ENCODE measurements around the gene EDAR. TPM values are rescaled to one million over a fixed set of nuclear protein-coding genes. Genes with fewer than 3 reads are reported as not detected.

EDAR gene
- polyA plus RNA-seq, 1 of the 3 experiments (the other 2 are of a cell fraction) = not detected

- no peak overlapping the region for H3K9ac ChIP-seq
- CTCF ChIA-PET = no interaction called here
- no peaks in the 10 kb centered on the region for H3K9me3 ChIP-seq
- H3K4me2 ChIP-seq = no peak overlapping the region
- H3K36me3 ChIP-seq (replicated peaks in 1 of 2; ENCODE audit: control insufficient read depth in 1 of 2, insufficient read depth in 2 of 2, low read length in 1 of 2) = no peaks in the 10 kb centered on the region
- 74% methylated on average over 10 of the region's 10 CpGs for WGBS (ENCODE audit: low lambda C conversion rate)
- H3K79me2 ChIP-seq (ENCODE audit: insufficient read depth) = no peaks in the 10 kb centered on the region
- H3K4me3 ChIP-seq (ENCODE audit: low read depth in 2 of 2, low read length in 1 of 2) = no peak overlapping the region
- no peak for TF ChIP-seq POLR2AphosphoS5 (IDR thresholded peaks at IDR 0.05; ENCODE audit: low read depth, low read length)
- TF ChIP-seq, protein P1, sequence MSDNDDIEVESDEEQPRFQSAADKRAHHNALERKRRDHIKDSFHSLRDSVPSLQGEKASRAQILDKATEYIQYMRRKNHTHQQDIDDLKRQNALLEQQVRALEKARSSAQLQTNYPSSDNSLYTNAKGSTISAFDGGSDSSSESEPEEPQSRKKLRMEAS (IDR thresholded peaks at IDR 0.05; ENCODE audit: low read depth) = no peak
- no peak for TF ChIP-seq SMC3 (IDR thresholded peaks at IDR 0.05; ENCODE audit: low read depth, low read length)
- TF ChIP-seq FOXJ3 (CRISPR knock-in tag; IDR thresholded peaks at IDR 0.05) = no peak
- TF ChIP-seq SIN3A (IDR thresholded peaks at IDR 0.05; ENCODE audit: borderline replicate concordance, low read depth, low read length) = no peak
- TF ChIP-seq YY1 (IDR thresholded peaks at IDR 0.05; ENCODE audit: low read depth) = no peak
- no peak for TF ChIP-seq RXRA (IDR thresholded peaks at IDR 0.05; ENCODE audit: borderline replicate concordance, low read depth)
- no peak for TF ChIP-seq GATA2 (CRISPR knock-in tag; IDR thresholded peaks at IDR 0.05)
- POLR2A ChIA-PET = no interaction called here
- H4K20me1 ChIP-seq (ENCODE audit: insufficient read depth) = no peaks in the 10 kb centered on the region
- H3K27me3 ChIP-seq (ENCODE audit: insufficient read depth) = peaks cover 15% of the 10 kb centered on the region; the same call in 1 of the 2 replicates
- H3K27ac ChIP-seq (ENCODE audit: low read depth in 2 of 2, low read length in 1 of 2) = no peak overlapping the region
- DNase-seq = no peak
- peaks cover 0 to 20% of the 10 kb centered on the region in 2 experiments; a peak in 3 of 4 replicates for H3K4me1 ChIP-seq (ENCODE audit: control insufficient read depth in 1 of 2, insufficient read depth in 2 of 2, low read depth in 1 of 2, low read length in 1 of 2)
- H3K9me2 ChIP-seq = no peaks in the 10 kb centered on the region
- H3F3A ChIP-seq (replicated peaks; ENCODE audit: insufficient read depth) = no peaks in the 10 kb centered on the region
- no peak overlapping the region for H2AFZ ChIP-seq (ENCODE audit: low read depth)
Measured at GRCh38 chr2:108932736-108933332, 56.2 kb downstream of the EDAR start.

GRCh38 chr2:108931372-108931771, 57.6 kb downstream of the EDAR start:
- Histone ChIP-seq H3K9me3 (no peaks in the 10 kb centered on the region), H2AFZ (ENCODE audit: low read depth) (no peak overlapping the region), H3K27ac (ENCODE audit: low read depth in 2 of 2, low read length in 1 of 2) (no peak overlapping the region), H3K9ac (no peak overlapping the region), H3K27me3 (ENCODE audit: insufficient read depth) (peaks cover 15% of the 10 kb centered on the region; the same call in 1 of the 2 replicates), H4K20me1 (ENCODE audit: insufficient read depth) (no peaks in the 10 kb centered on the region), H3K36me3 (replicated peaks in 1 of 2; ENCODE audit: control insufficient read depth in 1 of 2, insufficient read depth in 2 of 2, low read length in 1 of 2) (no peaks in the 10 kb centered on the region), H3K4me3 (ENCODE audit: low read depth in 2 of 2, low read length in 1 of 2) (no peak overlapping the region), H3K9me2 (no peaks in the 10 kb centered on the region), H3F3A (replicated peaks; ENCODE audit: insufficient read depth) (no peaks in the 10 kb centered on the region), H3K79me2 (ENCODE audit: insufficient read depth) (no peaks in the 10 kb centered on the region), H3K4me2 (no peak overlapping the region), H3K4me1 (ENCODE audit: control insufficient read depth in 1 of 2, insufficient read depth in 2 of 2, low read depth in 1 of 2, low read length in 1 of 2) (peaks cover 0 to 20% of the 10 kb centered on the region in 2 experiments; a peak in 3 of 4 replicates)
- WGBS (ENCODE audit: low lambda C conversion rate) = 39% methylated on average over 1 of the region's 1 CpG
- no peak for DNase-seq
- ChIA-PET CTCF (interaction anchor here (1.0 to 4.0 kb wide), 4 partner anchors 19 to 131 kb away, joined by 3 to 17 read pairs (median 4); partner anchors contain the start of gene EDAR), POLR2A (no interaction called here)
- TF ChIP-seq, protein P2, sequence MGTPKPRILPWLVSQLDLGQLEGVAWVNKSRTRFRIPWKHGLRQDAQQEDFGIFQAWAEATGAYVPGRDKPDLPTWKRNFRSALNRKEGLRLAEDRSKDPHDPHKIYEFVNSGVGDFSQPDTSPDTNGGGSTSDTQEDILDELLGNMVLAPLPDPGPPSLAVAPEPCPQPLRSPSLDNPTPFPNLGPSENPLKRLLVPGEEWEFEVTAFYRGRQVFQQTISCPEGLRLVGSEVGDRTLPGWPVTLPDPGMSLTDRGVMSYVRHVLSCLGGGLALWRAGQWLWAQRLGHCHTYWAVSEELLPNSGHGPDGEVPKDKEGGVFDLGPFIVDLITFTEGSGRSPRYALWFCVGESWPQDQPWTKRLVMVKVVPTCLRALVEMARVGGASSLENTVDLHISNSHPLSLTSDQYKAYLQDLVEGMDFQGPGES (IDR thresholded peaks at IDR 0.05; ENCODE audit: low read depth, low read length) = no peak
- no peak for TF ChIP-seq GATA2 (CRISPR knock-in tag; IDR thresholded peaks at IDR 0.05)
